Ishikawa (cell line): ENCODE measurements around the gene HOXC6.

ENCODE experiments used
- CEBPB ChIP-seq: IDR thresholded peaks from 2 replicates; pipeline ENCODE4 v1.6.1; 2012
- EP300 ChIP-seq: IDR thresholded peaks from 2 replicates; pipeline ENCODE4 v1.6.1; 2012; ENCODE audit warnings: borderline replicate concordance
- RAD21 ChIP-seq: IDR thresholded peaks from 2 replicates; pipeline ENCODE4 v1.6.1; 2012; ENCODE audit warnings: low read depth
- ZBTB7A ChIP-seq: IDR thresholded peaks from 2 replicates; pipeline ENCODE4 v1.6.1; 2012; ENCODE audit warnings: low read depth
- TF ChIP-seq, protein P1 (sequence below): IDR thresholded peaks from 2 replicates; pipeline ENCODE4 v1.6.1; 2012
- TF ChIP-seq, protein P2 (sequence below): IDR thresholded peaks from 2 replicates; pipeline ENCODE4 v1.6.1; 2012
- TF ChIP-seq, protein P3 (sequence below): IDR thresholded peaks from 2 replicates; pipeline ENCODE4 v1.6.1; 2012; ENCODE audit warnings: low read depth, mild to moderate bottlenecking

- TF ChIP-seq ZBTB7A (no peak), RAD21 (no peak), EP300 (no peak), CEBPB (no peak)
- TF ChIP-seq, protein P1, sequence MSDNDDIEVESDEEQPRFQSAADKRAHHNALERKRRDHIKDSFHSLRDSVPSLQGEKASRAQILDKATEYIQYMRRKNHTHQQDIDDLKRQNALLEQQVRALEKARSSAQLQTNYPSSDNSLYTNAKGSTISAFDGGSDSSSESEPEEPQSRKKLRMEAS = no peak
- TF ChIP-seq, protein P2, sequence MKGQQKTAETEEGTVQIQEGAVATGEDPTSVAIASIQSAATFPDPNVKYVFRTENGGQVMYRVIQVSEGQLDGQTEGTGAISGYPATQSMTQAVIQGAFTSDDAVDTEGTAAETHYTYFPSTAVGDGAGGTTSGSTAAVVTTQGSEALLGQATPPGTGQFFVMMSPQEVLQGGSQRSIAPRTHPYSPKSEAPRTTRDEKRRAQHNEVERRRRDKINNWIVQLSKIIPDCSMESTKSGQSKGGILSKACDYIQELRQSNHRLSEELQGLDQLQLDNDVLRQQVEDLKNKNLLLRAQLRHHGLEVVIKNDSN = no peak
- TF ChIP-seq, protein P3, sequence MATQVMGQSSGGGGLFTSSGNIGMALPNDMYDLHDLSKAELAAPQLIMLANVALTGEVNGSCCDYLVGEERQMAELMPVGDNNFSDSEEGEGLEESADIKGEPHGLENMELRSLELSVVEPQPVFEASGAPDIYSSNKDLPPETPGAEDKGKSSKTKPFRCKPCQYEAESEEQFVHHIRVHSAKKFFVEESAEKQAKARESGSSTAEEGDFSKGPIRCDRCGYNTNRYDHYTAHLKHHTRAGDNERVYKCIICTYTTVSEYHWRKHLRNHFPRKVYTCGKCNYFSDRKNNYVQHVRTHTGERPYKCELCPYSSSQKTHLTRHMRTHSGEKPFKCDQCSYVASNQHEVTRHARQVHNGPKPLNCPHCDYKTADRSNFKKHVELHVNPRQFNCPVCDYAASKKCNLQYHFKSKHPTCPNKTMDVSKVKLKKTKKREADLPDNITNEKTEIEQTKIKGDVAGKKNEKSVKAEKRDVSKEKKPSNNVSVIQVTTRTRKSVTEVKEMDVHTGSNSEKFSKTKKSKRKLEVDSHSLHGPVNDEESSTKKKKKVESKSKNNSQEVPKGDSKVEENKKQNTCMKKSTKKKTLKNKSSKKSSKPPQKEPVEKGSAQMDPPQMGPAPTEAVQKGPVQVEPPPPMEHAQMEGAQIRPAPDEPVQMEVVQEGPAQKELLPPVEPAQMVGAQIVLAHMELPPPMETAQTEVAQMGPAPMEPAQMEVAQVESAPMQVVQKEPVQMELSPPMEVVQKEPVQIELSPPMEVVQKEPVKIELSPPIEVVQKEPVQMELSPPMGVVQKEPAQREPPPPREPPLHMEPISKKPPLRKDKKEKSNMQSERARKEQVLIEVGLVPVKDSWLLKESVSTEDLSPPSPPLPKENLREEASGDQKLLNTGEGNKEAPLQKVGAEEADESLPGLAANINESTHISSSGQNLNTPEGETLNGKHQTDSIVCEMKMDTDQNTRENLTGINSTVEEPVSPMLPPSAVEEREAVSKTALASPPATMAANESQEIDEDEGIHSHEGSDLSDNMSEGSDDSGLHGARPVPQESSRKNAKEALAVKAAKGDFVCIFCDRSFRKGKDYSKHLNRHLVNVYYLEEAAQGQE = no peak
These were observed 31.4 kb downstream of the HOXC6 start for GRCh38 chr12:54059668-54060067.
